OCI-M2 (cell line): ENCODE results near the gene N4BP2L1.

Source experiments
- DNase-seq: peaks from one replicate; lab custom pipeline; 2025; ENCODE audit not compliant: unreplicated experiment; lab: John Stamatoyannopoulos, UW

The N4BP2L1 gene

GRCh38 chr13:32427852-32428580 lies at the start of gene N4BP2L1:
Gene N4BP2L1, minus strand, starts transcription at chr13:32428130. Its CDS starts 48 bp downstream, at chr13:32428082.
- peak; percentile 44 for DNase-seq

DNA sequence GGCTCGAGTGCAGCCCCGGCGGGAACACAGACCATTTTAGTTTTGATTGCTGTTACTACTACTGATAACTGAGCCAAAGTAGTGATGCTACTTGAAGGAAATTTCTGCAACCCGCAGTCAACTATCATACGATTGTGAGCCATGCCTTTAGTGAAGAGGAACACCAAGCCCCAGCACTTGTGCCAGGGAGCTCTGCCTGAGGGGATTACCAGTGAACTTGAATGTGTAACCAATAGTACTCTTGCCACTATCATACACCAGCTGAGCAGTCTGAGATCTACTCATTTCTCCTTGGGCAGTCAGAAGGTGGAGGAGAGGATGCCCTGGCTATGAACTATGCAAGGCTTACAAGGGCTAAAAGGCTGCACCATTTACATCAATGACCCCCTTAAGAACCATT lies 49.0 kb upstream of the N4BP2L1 start:
- DNase-seq = no peak

- DNase-seq = no peak
Observed at GRCh38 chr13:32476021-32476731, 48.2 kb upstream of the N4BP2L1 start.

DNA sequence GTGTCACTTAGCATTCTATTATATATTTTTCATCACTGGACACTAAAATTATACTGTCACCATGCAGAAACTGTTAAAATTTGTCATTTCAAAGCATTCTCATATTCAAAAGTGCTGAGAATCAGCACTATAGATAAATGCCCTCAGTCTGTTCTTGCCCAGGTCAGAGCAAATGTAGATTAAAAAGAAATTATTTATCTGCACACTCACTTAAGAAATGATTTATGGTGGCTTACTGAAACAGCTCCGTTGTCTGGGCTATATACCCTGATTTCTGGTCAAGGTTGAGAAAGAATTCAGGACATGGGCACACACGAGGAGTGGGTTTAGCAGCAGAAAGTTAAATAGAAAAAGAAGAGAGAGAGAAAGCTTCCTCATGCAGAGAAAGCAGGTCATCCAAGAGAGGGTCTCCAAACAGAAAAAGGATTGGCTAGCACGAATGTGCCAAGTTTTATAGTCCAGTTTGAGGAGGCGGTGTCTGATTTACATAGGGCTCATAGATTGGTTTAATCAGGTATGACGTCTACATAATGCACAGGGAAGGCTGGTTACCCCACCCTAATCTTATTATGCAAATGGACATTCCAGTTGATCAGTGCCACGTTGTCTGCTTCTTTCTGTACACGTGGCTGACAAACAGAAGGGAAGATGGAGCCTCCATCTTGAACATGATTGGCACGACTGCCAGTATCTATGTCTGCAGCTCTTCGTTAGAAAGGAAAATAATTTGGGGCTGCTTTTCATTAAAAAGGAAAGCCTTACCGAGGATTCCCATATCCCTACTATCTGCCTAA lies 47.3 kb upstream of the N4BP2L1 start:
- DNase-seq = no peak

- DNase-seq = no peak
Observed at GRCh38 chr13:32473650-32474049, 45.7 kb upstream of the N4BP2L1 start.

- no peak for DNase-seq
Observed at GRCh38 chr13:32472194-32472621, 44.3 kb upstream of the N4BP2L1 start.

DNA sequence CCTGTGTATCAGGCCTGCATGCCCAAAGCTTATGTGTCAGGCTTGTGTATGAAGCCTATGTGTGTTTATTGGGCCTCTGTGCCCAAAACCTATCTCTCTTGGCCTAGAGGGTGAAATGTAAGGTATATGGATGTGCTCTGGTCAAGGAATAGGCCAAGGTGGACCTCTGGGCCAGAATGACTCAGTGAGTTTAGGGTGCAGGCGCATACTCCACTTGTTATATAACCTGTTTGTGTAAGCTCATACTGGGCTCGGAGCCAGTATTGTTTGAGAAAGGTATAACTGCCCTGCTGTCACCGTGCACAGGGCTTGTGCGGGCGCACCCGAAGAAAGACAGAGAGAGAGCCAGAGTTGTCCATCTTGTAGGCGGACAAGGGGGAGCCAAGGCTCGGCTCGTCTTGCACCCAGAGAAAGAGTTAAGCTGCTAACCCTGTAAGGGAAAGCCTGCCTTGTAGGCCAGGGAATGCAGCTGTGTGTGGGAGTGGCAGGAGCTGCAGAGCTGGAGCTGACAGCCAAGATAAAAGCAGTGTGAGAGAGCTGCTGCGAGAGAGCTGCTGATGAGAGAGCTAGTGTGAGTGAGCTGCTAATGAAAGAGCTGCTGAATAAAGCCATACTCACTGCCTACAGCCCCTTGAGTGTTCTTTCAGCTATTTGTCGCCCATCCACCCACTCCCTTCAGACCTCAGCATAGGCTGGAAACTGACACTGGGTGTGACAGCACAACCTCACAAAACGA lies 43.4 kb upstream of the N4BP2L1 start:
- no peak for DNase-seq

DNA sequence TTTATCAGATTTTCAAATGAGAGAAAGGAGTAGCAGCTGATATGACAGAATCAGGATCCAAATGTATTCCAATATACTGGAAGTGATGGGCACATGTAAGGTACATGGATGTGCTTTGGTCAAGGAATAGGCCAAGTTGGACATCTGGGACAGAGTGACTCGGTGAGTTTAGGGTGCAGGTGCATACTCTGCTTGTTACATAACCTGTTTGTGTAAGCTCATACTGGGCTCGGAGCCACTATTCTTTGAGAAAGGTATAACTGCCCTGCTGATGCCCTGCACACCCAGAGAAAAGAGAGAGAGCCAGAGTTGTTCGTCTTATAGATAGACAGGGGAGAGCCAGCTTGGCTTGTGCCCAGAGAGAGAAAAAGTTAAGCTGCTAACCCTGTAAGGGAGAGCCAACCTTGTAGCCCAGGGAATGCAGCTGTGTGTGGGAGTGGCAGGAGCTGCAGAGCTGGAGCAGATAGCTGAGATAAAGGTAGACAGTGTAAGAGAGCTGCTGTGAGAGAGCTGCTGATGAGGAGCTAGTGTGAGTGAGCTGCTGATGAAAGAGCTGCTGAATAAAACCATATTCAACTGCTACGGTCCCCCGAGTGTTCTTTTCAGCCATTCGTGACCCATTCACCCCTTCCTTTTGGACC lies 40.7 kb upstream of the N4BP2L1 start:
- DNase-seq = no peak

DNA sequence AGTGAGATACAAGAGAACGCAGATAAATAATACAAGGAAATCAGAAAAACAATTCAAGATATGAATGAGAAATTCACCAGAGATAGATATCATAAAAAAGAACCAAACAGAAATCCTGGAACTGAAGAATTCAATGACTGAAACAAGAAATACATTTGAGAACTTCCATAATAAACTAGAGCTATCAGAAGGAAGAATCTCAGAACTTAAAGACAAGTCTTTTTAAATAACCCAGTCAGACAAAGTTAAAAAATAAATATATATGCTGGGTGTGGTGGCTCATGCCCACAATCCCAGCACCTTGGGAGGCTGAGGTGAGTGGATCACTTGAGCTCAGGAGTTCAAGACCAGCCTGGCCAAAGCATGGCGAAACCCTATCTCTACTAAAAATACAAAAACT lies 28.7 kb upstream of the N4BP2L1 start:
- no peak for DNase-seq

GRCh38 chr13:32455594-32455903 lies 27.6 kb upstream of the N4BP2L1 start:
- no peak for DNase-seq

DNA sequence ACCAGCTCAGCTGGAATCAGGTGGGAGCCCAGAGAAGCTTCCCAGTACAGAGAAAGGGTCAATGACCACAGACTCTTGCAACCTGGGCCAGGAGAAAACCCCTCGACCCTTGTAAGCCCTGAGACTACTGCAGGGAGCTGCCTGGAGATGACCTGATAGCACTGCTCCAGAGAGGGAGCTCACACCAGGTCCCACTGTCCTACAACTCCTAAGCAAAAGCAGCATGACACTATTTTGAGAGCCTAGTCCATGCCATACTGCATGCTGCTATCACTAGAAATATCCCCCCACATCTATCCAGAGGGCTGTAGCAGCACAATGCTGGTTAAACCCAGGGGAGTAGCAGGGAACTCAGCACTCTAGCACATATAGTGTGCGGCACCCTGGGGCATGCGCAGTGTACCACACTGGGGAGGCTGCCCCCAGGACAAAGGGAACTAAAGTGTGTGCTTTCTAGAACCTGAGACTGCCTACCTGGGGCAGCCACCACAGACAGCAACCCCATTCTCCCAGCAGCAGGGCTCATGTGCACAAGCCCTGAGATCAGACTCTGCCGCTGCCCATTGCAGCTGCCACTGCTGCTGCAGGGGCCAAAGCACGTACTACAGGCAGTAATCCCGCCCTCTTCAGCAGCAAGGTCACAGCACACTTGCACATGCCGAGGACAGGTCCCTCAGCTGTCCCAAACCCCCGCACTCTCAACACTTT lies 27.1 kb upstream of the N4BP2L1 start:
- no peak for DNase-seq

DNA sequence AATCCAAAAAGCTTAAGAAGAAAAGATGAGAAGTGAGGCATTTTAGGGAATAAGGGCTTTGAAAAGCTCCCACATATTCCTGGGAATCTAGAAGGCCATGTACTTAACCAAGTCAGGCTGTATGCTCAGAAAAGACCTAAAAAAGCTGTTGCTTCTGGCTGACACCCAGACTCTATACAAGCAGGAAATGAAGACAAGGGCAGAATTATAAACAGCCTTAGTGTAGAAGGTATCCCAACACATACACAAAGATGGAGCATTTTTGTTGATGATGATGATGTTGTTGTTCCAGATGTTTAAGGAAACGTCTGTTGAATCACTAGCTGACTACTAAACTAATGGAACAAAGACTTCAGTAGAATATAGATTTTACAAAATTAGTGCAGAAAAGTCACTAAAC lies 26.1 kb upstream of the N4BP2L1 start:
- no peak for DNase-seq

DNA sequence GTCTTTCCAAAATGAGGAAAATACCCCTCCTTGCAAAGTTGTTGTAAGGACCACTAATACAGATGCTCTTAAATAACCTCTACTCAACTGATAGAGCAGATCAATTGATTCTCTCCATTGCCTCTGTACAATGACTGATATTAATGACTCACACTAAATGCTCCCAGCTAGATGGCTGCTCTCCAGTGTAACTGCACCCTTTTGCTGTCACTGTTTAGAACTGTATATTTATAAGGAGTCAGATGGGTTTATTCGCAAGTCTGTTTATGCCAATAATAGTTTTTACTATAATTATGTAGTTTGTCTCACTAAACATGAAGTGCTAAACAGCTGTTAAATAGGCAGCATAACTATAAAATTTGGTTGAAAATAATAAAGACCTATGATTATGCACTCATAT lies 21.0 kb upstream of the N4BP2L1 start:
- no peak for DNase-seq

GRCh38 chr13:32447894-32448623 lies 20.1 kb upstream of the N4BP2L1 start:
- no peak for DNase-seq

DNA sequence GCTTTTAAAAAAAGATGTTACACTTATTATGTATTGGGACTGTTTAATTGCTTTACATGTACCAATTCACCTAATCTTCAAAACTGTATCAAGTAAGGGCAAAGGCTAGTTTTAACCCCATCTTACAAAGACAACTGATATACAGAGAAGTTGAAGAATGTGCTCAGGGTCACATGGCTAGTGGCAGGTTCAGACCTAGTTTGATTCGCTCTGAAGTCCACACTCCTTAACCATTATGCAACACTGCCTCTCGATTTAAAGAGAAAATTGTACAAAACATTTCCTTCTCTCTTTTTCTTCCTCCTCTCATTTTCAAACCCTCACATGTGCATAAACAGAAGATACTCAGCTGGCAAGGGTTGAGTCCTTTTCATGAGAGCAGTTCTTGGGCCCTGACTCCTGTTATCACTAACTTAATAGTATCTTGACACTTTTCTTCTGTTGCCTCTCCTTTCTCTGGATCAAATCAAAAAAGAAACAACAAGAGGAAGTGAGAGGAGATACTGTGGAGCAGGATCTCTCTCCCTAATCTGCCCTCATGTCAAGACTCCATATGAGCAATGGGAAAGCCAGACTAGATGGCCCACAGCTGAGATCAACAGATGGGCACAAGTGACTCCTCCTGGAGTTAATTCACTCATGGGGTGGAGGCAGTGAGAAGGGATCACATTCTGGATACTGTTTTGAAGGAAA lies 19.0 kb upstream of the N4BP2L1 start:
- DNase-seq = no peak

DNA sequence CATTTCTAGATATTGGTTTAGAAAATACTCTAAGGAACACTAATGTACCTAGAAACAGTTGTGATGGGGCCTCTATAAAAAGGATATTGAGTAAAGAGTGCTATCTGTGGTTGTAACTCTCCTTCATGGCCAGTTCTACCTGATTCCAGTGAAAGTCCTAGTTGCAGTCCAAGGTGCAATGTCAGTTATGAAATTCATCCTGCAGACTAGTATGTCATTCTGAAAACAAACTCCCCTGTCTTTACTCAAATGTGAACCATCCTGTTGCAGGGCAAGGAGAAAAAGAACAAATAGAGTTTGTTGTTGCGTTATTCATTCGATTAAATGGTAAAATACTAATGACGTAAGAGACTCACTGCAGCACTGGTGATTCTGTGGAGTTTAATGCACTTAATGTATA lies 18.3 kb upstream of the N4BP2L1 start:
- no peak for DNase-seq

DNA sequence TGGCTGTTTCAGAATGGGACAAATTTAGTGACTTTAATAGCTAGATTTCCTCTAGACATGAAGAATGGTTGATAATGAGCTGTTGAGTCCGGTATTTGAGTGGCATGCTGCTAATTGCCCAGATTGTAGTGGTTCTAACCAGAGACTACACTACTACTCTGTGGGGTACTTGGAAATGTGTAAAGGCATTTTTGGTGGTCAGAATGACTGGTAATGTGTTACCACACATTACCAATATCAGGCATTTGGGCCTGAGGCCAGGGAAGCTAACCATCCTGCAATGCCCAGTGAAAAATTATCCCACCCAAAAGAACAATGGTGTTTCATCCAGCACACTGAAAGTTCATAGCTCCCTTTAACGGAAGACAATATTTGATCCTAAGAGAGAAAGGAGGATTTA lies 17.5 kb upstream of the N4BP2L1 start:
- DNase-seq = no peak

DNA sequence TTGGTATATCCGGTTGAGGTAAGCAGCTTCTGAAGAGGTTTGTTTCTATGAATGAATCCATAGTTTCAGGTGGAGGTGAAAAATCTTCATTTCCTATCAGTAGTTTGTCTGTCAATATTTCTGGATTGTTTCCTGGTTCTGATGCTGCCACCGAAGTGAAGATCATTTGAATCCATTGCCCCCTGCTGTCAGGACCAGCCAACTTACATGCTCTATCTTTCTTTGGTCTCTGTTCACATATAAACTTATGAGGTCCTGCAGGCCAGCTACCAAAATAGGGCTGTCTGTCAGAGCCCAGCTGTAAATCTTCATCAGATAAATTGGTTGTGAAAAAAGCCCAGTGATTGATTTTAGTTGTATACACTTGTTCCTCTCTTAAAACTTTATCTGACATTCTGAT lies 15.2 kb upstream of the N4BP2L1 start:
- no peak for DNase-seq

DNA sequence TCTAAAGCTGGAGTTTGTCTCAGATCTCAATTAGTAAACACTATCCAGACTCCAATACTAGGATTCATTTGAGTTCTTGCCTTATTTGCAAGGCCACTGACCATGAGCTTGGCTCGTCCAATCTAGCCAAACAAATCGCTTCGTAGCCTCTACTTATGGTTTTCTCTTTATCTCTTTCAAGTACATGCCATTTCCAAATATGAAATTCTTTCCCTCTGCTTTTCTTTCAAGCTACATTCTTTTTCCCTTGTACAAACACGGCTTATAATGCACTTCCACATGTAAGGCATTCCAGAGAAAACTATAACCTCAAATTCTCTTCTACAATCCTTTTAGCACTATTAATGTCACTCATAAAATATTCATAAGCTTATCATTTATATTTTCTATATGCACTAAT lies 10.9 kb upstream of the N4BP2L1 start:
- DNase-seq = no peak
